Smooth muscle cell (in vitro differentiated cells): ENCODE results near the gene SLC12A7. TPM values are rescaled to one million over a fixed set of nuclear protein-coding genes. Genes with fewer than 3 reads are reported as not detected.

Experiments used
- DNase-seq: peaks from one replicate; lab custom pipeline; 2025; ENCODE audit not compliant: unreplicated experiment; lab: John Stamatoyannopoulos, UW
- H2AFZ ChIP-seq: fragments of 200-600 bp; sonication (generic); 2 replicates; pipeline ENCODE4 v1.6.0; 2016; ENCODE audit warnings: antibody characterized with exemption, low read depth, mild to moderate bottlenecking
- H3F3A ChIP-seq: fragments of 200-600 bp; sonication (generic); 2 replicates; pipeline ENCODE4 v1.6.0; 2017; ENCODE audit warnings: antibody characterized with exemption, low read depth
- H3K27ac ChIP-seq: fragments of 200-600 bp; sonication (generic); 2 replicates; pipeline ENCODE4 v1.5.1; 2016; ENCODE audit warnings: low read depth, mild to moderate bottlenecking
- H3K27me3 ChIP-seq: fragments of 200-600 bp; sonication (generic); 2 replicates; pipeline ENCODE4 v1.6.1; 2016; ENCODE audit warnings: low read depth, mild to moderate bottlenecking
- H3K36me3 ChIP-seq: fragments of 200-600 bp; sonication (generic); 2 replicates; pipeline ENCODE4 v1.5.1; 2016; ENCODE audit warnings: low read depth
- H3K4me1 ChIP-seq: fragments of 200-600 bp; sonication (generic); 2 replicates; pipeline ENCODE4 v1.5.1; 2016; ENCODE audit warnings: low read depth
- H3K4me2 ChIP-seq: fragments of 200-600 bp; sonication (generic); 2 replicates; pipeline ENCODE4 v1.6.0; 2016; ENCODE audit warnings: mild to moderate bottlenecking
- H3K4me3 ChIP-seq: fragments of 200-600 bp; sonication (generic); 2 replicates; pipeline ENCODE4 v1.5.1; 2016; ENCODE audit warnings: mild to moderate bottlenecking
- H3K79me2 ChIP-seq: fragments of 200-600 bp; sonication (generic); 2 replicates; pipeline ENCODE4 v1.6.0; 2016; ENCODE audit warnings: low read depth, mild to moderate bottlenecking
- H3K9ac ChIP-seq: fragments of 200-600 bp; sonication (generic); 2 replicates; pipeline ENCODE4 v1.6.0; 2016; ENCODE audit warnings: low read depth
- H3K9me3 ChIP-seq: fragments of 200-600 bp; sonication (generic); replicated peaks from 2 replicates; pipeline ENCODE4 v1.5.1; 2016; ENCODE audit warnings: low read depth
- H4K20me1 ChIP-seq: fragments of 200-600 bp; sonication (generic); 2 replicates; pipeline ENCODE4 v1.6.0; 2016; ENCODE audit warnings: low read depth
- CTCF ChIP-seq: fragments of 200-600 bp; sonication (generic); IDR thresholded peaks from 2 replicates; pipeline ENCODE4 v1.5.1; 2017; ENCODE audit warnings: borderline replicate concordance, mild to moderate bottlenecking, antibody characterized with exemption; ENCODE audit not compliant: insufficient read depth, poor library complexity, severe bottlenecking
- WGBS: methylation state at CpG from one replicate; pipeline ENCODE4 v1.1.7; 2016; ENCODE audit warnings: low lambda C conversion rate; 5-methylcytosine and 5-hydroxymethylcytosine counted together
- polyA plus RNA-seq: library from polyadenylated mRNA; unstranded; fragments of >200 nt; fragmentation: Nextera tagmentation; extraction: Ambion mirVana; gene quantifications from 2 replicates; pipeline ENCODE4 v1.2.1, GENCODE V29; 2016
- total RNA-seq: library from RNA; depleted of rRNA; stranded (reverse); fragments of >200 nt; gene quantifications from 2 replicates; pipeline ENCODE4 v1.2.3, GENCODE V29; 2014

Gene SLC12A7
- total and polyA plus RNA-seq, 2 experiments from 2014 or later: 6.1 to 15.2 TPM

DNA sequence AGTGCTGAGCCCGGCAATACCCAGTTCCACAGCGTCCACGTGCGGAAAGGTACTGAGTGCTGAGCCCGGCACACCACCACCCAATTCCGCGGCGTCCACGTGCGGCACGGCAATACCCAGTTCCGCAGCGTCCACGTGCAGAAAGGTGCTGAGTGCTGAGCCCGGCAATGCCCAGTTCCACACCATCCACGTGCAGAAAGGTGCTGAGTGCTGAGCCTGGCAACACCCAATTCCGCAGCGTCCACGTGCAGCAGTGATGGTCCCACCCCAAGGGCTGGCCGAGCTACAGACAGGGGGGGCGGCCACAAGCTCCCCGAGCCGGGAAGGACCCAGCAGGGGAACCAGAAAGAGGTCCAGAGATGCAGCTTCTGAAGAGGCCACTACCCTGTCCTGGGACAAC lies 20.2 kb downstream of the SLC12A7 start:
- Histone ChIP-seq H3K27ac (no peak overlapping the region), H3K4me3 (no peak overlapping the region), H3F3A (no peaks in the 10 kb centered on the region), H3K4me1 (no peaks in the 10 kb centered on the region), H3K9ac (no peak overlapping the region), H3K79me2 (no peaks in the 10 kb centered on the region), H3K4me2 (no peak overlapping the region), H3K9me3 (no peaks in the 10 kb centered on the region), H2AFZ (no peak overlapping the region), H3K36me3 (no peaks in the 10 kb centered on the region), H4K20me1 (peaks cover 8% of the 10 kb centered on the region), H3K27me3 (no peaks in the 10 kb centered on the region)
- no peak for DNase-seq
- TF ChIP-seq CTCF: no peak
- WGBS: 94% methylated on average over 23 of the region's 23 CpGs

- Histone ChIP-seq H3K9me3 (no peaks in the 10 kb centered on the region), H2AFZ (no peak overlapping the region), H3K27me3 (no peaks in the 10 kb centered on the region), H3K79me2 (no peaks in the 10 kb centered on the region), H3K9ac (no peak overlapping the region), H3K4me3 (no peak overlapping the region), H3F3A (no peaks in the 10 kb centered on the region), H4K20me1 (peaks cover 8% of the 10 kb centered on the region), H3K27ac (no peak overlapping the region), H3K4me1 (no peaks in the 10 kb centered on the region), H3K4me2 (no peak overlapping the region), H3K36me3 (no peaks in the 10 kb centered on the region)
- TF ChIP-seq CTCF: no peak
- DNase-seq: no peak
- 78% methylated on average over 16 of the region's 16 CpGs for WGBS
These were observed 21.3 kb downstream of the SLC12A7 start for GRCh38 chr5:1090538-1090937.

DNA sequence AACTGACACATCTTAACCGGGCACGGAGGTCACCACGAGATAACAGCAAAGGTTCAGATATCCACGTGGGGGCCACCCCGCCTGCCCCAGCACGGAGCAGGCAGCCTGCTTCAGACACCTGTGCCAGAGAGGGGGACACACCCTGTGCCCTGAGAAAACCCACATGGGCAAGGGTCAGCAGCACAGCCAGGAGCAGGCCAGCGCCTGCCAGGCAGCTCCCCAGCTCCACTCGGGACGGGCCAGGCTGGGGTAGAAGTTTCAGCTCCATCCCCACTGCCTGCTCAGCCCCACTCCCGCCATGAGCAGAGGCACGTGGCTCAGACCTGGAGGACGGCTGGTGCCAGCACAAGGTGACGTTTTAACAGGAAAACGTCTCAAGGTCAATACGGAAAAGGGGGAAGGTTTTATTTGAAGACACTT lies 22.2 kb downstream of the SLC12A7 start:
- no peak overlapping the region for H3K4me2 ChIP-seq
- WGBS: 95% methylated on average over 15 of the region's 15 CpGs
- no peaks in the 10 kb centered on the region for H3F3A ChIP-seq
- no peak for TF ChIP-seq CTCF
- H3K9ac ChIP-seq: no peak overlapping the region
- DNase-seq: no peak
- H3K27me3 ChIP-seq: no peaks in the 10 kb centered on the region
- no peak overlapping the region for H3K27ac ChIP-seq
- no peak overlapping the region for H2AFZ ChIP-seq
- no peak overlapping the region for H3K4me3 ChIP-seq
- no peaks in the 10 kb centered on the region for H3K79me2 ChIP-seq
- no peaks in the 10 kb centered on the region for H3K36me3 ChIP-seq
- H3K4me1 ChIP-seq: no peaks in the 10 kb centered on the region
- H4K20me1 ChIP-seq: peaks cover 7% of the 10 kb centered on the region
- H3K9me3 ChIP-seq: no peaks in the 10 kb centered on the region

- no peaks in the 10 kb centered on the region for H3K9me3 ChIP-seq
- H3K9ac ChIP-seq: no peak overlapping the region
- H3K27me3 ChIP-seq: no peaks in the 10 kb centered on the region
- no peak overlapping the region for H3K27ac ChIP-seq
- DNase-seq: no peak
- H3K79me2 ChIP-seq: no peaks in the 10 kb centered on the region
- 95% methylated on average over 11 of the region's 11 CpGs for WGBS
- no peak overlapping the region for H3K4me2 ChIP-seq
- no peaks in the 10 kb centered on the region for H3K4me1 ChIP-seq
- H2AFZ ChIP-seq: no peak overlapping the region
- H3K36me3 ChIP-seq: no peaks in the 10 kb centered on the region
- peaks cover 2% of the 10 kb centered on the region for H4K20me1 ChIP-seq
- TF ChIP-seq CTCF: no peak
- no peak overlapping the region for H3K4me3 ChIP-seq
- no peaks in the 10 kb centered on the region for H3F3A ChIP-seq
These were observed 22.7 kb downstream of the SLC12A7 start for GRCh38 chr5:1089146-1089545.
